Right cardiac atrium (tissue), 5 donors: ENCODE results near the gene TRABD. TPM values are rescaled to one million over a fixed set of nuclear protein-coding genes. Genes with fewer than 3 reads are reported as not detected.
"Not testable (repeated sequence)": the region's sequence is repeated elsewhere in the genome, so short reads cannot be mapped to it uniquely, and the experiment has no call there.

ENCODE experiments used
- ATAC-seq, 2 donors: fragments of 200-7000 bp; cut with Tn5 transposase; one replicate each; pipeline versions ENCODE4 v1.8.0 to v1.9.1; 2020; ENCODE audit warnings: moderate library complexity in 2 of 2, mild to moderate bottlenecking in 1 of 2
- DNase-seq, 3 donors: peaks; one replicate each; pipeline ENCODE4 v3.0.0-alpha.2; 2020
- H3K27ac ChIP-seq: one replicate; pipeline ENCODE4 v1.5.1; 2013; ENCODE audit warnings: mild to moderate bottlenecking, low read length, control low read depth, moderate library complexity
- H3K27me3 ChIP-seq: one replicate; pipeline ENCODE4 v1.6.1; 2013; ENCODE audit not compliant: control insufficient read depth, insufficient read depth
- H3K4me1 ChIP-seq: one replicate; pipeline ENCODE4 v1.6.1; 2013; ENCODE audit warnings: low read length; ENCODE audit not compliant: control insufficient read depth, insufficient read depth
- H3K4me3 ChIP-seq: one replicate; pipeline ENCODE4 v1.5.1; 2013; ENCODE audit warnings: low read length, control low read depth
- H3K9me3 ChIP-seq: one replicate; pipeline ENCODE4 v1.6.1; 2013; ENCODE audit warnings: low read length; ENCODE audit not compliant: control insufficient read depth
- WGBS: extraction: QIAGEN DNeasy Blood & Tissue Kit; methylation state at CpG from one replicate; pipeline ENCODE4 v1.1.7; 2013; 5-methylcytosine and 5-hydroxymethylcytosine counted together
- intact Hi-C, 4 donors: fragments of 100-400 bp; cut with DNase I; formaldehyde crosslinking; loops; one replicate each; pipeline versions ENCODE4 v1.11.0 to v1.14.0; 2022 to 2023
- polyA plus RNA-seq: library from polyadenylated mRNA; stranded (reverse); fragments of 200-250 nt; gene quantifications from one replicate; pipeline ENCODE4 v1.2.3, GENCODE V29; 2013
- total RNA-seq, 4 donors: library from RNA; stranded (reverse); fragmentation: NEBNext Ultra II Directional; extraction: Animal tissue kit (Norgen Biotek cat#: 25700); gene quantifications; one replicate each; pipeline ENCODE4 v1.2.1, GENCODE V29; 2021
- donor health status: healthy with polysubstance abuse.
- donor health status: DM: no; HTN: yes; CAD: no.
- donor health status: DM: no; HTN: no; CAD: no.
- donor health status: DM: no; HTN: yes; CAD: no; lungs with severe emphysema.
- donor health status: DM: yes; HTN: yes; CAD: no.

Gene TRABD
- total and polyA plus RNA-seq, 5 donors = 16.7 to 25.5 (median 21.6) TPM

DNA sequence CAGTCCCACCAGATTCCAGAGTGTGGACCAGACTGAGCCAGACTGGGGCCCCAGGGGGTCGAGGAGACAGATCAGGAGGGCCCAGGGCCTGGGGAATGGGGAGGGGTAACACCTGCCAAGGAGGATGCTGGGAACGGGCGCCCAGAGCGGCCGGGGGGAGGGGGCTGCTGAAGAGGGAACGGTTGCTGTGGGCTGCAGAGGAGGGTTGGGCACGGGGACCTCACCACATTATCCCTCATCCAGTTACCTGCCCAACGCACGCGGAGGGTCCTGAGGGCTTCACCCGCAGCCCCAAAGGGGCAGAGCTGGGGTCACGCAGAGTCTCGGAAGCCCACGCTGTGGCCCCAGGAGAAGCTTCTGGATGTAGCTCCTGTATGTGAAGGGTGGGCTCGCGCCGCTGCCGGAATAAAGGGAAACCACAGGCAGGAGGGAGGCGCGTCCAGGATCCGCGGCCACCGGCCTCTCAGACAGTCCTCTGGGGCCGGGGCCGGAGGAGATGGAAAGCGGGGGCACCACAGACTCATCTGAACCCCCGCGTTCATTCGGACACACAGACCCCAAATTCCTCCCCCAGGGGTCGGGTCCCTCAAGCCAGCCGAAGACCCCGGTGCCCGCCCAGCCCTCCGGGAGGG lies 14.2 kb downstream of the TRABD start:
- no peaks in the 10 kb centered on the region for H3K27me3 ChIP-seq
- DNase-seq (peak in 1 of 3 donors; percentile 71), ATAC-seq (peak; percentile 2 to 3)
- intact Hi-C loops = no loop called here
- WGBS = 8% methylated on average over 34 of the region's 34 CpGs
- peaks cover 2% of the 10 kb centered on the region for H3K4me1 ChIP-seq
- no peaks in the 10 kb centered on the region for H3K9me3 ChIP-seq
- H3K4me3 ChIP-seq = peak overlapping the region; percentile 92
- no peak overlapping the region for H3K27ac ChIP-seq

DNA sequence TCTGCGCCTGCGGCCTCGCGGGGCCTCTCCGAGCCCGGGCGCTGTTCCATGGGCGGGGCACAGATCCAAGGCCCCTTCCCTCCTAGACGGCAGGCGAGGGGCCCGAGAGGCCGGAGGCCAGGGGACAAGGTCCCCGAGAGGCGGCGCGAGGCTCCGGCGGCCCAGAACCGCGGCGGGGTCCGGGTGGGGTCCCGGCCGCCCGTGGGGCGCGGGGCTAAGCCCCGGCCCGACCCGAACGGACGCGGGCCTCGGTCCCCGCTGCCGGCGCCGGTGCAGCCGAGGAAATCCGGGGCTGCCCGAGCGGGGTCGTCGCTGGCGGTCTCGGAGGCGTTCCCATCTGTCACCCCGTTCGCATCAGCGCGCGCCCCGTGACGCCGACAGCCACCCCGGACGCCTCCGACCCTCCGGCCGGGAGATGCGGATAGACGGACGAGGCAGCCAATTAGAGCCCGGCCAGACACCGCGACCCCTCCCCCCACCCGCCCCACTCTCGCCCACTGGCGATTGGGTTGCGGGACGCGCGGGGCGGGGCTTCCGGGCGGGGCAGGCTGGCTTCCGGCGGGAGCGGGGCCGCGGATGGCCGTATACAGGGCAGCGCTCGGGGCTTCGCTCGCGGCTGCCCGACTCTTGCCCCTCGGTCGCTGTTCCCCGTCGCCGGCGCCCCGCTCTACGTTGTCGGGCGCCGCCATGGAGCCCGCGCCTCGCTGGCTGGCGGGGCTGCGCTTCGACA lies 14.9 kb downstream of the TRABD start, which contains the start of gene SELENOO:
Gene SELENOO, plus strand, starts transcription at position 551 of the 730 bp plus-strand sequence. Its CDS starts 26 bp downstream, at position 577.
- Histone ChIP-seq H3K27ac (peak within 1 kb of the TSS; percentile 76), H3K4me3 (peak within 1 kb of the TSS; percentile 92), H3K27me3 (no peaks in the 10 kb centered on the region), H3K4me1 (peaks cover 2% of the 10 kb centered on the region), H3K9me3 (no peaks in the 10 kb centered on the region)
- WGBS = under 1% methylated on average over 100 of the region's 105 CpGs
- intact Hi-C loops = no loop called here
- DNase-seq = peak; percentile 93 to 97 (median 97)
- peak; percentile 88 to 89 for ATAC-seq

DNA sequence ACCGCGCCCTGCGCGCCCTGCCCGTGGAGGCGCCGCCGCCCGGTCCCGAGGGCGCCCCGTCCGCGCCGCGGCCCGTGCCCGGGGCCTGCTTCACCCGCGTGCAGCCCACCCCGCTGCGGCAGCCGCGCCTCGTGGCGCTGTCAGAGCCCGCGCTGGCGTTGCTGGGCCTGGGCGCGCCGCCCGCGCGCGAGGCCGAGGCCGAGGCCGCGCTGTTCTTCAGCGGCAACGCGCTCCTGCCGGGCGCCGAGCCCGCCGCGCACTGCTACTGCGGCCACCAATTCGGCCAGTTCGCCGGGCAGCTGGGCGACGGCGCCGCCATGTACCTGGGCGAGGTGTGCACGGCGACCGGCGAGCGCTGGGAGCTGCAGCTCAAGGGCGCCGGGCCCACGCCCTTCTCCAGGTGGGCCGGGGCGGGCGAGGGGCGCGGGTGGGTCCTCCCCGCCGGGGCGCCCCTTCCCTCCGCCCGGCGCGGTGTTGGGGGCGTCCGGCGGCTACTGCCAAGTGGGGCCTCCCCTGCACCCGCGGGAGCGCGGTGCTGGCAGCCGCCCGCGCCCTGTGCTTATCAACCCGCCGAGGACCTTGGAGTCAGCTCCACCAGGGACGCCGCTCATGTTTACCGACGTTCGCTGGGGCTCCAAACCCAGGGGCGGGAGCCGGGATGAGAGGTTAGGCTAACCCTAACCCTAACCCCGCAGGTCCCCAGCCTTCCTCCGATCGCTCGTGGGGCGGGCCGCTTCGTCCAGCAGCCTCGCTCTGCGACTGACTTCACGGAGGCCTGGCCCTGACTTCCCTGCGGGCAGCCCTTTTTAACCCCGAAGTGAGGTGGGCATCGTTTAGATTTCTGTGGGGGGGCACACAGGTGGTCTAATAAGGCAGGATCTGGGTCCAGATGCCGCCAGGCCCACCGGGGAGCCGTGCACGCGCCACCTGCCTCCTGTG lies 15.7 kb downstream of the TRABD start:
- intact Hi-C loops = no loop called here
- Histone ChIP-seq H3K27me3 (no peaks in the 10 kb centered on the region), H3K4me1 (peaks cover 2% of the 10 kb centered on the region), H3K9me3 (no peaks in the 10 kb centered on the region), H3K27ac (peak overlapping the region; percentile 76), H3K4me3 (peak overlapping the region; percentile 92)
- WGBS = 2% methylated on average over 115 of the region's 115 CpGs
- ATAC-seq (peak; percentile 3 to 6), DNase-seq (peak in 2 of 3 donors; percentile 69 to 76)

DNA sequence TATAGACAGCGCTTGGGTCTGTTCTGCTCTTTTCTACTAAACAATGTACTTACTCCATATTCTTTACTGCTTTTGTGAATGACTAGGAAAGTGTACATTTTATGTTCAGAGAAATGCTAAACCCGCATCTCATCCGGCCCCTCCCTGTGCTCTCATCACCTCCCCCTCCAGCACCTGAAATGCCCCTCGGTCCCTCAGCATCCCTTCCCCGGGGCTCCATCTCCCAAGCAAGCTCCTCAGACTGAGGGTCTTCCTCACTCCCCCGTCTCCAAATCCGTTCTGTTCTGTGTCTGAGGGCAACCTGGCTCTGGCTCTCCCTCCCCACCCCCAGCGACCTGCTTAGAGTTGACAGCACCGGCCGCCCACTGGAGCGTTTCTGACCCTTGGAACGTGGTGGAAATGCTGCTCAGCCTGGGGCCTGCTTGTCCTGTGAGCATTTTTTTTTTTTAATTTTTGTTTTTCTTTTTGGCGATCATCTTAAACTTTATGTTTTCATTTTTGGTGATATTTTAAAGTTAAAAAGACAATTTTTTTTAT lies 16.5 kb downstream of the TRABD start:
- H3K27ac ChIP-seq = no peak overlapping the region
- peak overlapping the region; percentile 92 for H3K4me3 ChIP-seq
- DNase-seq (peak in 2 of 3 donors; percentile 40 to 50), ATAC-seq (no peak)
- intact Hi-C loops = no loop called here
- 67% methylated on average over 13 of the region's 13 CpGs for WGBS
- H3K9me3 ChIP-seq = no peaks in the 10 kb centered on the region
- peaks cover 2% of the 10 kb centered on the region for H3K4me1 ChIP-seq
- H3K27me3 ChIP-seq = no peaks in the 10 kb centered on the region

DNA sequence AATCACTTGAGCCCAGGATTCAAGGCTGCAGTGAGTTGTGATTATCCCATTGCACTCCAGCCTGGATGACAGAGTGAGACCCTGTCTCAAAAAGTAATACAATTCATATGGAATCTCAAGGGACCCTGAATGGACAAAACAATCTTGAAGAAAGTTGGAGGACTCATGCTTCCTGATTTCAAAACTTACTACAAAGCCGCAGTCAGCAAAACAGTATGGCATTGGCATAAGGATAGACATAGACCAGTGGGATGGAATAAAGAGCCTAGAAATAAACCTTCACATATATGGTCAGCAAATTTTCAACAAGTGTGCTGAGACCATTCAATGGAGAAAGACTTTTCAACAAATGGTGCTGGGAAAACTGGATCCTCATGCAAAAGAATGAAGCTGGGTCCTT lies 17.6 kb downstream of the TRABD start:
- no peaks in the 10 kb centered on the region for H3K27me3 ChIP-seq
- ATAC-seq (no peak), DNase-seq (no peak)
- H3K9me3 ChIP-seq = no peaks in the 10 kb centered on the region
- intact Hi-C loops = no loop called here
- H3K27ac ChIP-seq = no peak overlapping the region
- peaks cover 2% of the 10 kb centered on the region for H3K4me1 ChIP-seq
- 100% methylated on average over 1 of the region's 1 CpG for WGBS
- no peak overlapping the region for H3K4me3 ChIP-seq

DNA sequence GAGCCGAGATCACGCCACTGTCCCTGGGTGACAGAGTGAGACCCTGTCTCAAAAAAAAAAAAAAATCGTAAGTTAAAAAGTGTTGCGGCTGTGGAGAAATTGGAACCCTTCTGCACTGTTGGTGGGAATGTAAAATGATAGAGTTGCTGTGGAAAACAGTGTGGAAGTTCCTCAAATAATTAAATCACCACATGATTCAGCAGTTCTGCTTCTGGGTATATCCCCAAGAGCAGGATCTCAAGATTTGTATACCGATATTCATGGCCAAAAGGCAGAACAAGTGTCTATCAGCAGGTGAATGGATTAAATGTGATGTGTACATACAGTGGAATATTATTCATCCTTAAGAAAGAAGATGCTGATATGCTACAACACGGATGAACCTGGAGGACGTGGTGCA lies 18.9 kb downstream of the TRABD start:
- no peaks in the 10 kb centered on the region for H3K27me3 ChIP-seq
- intact Hi-C loops = no loop called here
- no peak overlapping the region for H3K4me3 ChIP-seq
- peaks cover 2% of the 10 kb centered on the region for H3K4me1 ChIP-seq
- H3K9me3 ChIP-seq = no peaks in the 10 kb centered on the region
- 90% methylated on average over 7 of the region's 7 CpGs for WGBS
- no peak overlapping the region for H3K27ac ChIP-seq
- no peak for DNase-seq
- ATAC-seq = no peak

DNA sequence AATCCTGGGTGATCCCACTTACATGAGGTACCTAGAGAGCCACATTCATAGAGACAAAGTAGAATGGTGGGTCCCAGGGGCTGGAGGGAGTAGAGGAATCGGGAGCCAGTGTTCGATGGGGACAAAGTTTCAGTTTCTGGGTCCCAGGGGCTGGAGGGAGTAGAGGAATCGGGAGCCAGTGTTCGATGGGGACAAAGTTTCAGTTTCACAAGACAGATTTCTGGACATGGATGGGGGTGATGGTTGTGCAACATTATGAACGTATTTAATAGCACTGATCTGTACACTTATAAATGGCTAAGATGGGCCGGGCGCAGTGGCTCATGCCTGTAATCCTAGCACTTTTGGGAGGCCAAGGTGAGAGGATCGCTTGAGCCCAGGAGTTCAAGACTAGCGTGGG lies 19.3 kb downstream of the TRABD start:
- intact Hi-C loops = loop anchor here in 2 of 4 donors (5.0 kb wide), 1 partner anchor 58 kb away; no protein-coding TSS in a partner anchor
- WGBS = 86% methylated on average over 9 of the region's 9 CpGs
- peak in 1 of 3 donors; percentile 6 for DNase-seq
- not testable (repeated sequence) for H3K27ac ChIP-seq, H3K9me3 ChIP-seq, H3K4me3 ChIP-seq, H3K4me1 ChIP-seq, H3K27me3 ChIP-seq, ATAC-seq

DNA sequence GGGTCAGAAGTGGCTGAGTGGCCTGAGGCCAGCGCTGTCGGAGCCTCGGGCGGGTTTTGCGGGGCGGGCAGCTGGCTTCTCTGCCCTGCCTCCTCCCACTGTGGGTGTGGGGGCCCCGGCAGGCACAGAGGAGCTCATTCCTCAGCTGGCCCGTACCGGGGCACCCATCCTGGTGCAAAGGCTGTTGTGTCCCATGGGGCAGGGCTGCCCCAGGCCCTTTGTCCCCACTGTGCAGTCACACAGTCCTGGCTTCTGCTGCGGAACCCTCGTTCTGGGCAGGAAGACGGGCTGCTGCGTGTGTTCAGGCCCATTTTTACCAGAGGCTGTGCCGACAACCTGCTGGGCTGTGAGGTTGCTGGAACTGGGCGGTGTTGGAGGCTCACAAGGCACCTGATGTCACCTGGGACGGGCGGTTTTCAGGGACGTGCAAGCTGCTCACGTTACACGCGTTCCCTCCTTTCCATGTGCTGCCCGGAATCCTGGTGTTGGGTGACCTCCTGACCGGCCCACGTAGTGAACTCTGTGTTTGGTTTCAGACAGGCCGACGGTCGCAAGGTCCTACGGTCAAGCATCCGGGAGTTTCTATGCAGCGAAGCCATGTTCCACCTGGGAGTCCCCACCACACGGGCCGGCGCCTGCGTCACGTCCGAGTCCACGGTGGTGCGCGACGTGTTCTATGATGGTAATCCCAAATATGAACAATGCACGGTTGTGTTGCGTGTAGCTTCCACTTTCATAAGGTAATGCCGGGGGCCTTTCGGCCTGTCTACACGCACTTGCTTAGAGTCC lies 20.3 kb downstream of the TRABD start:
- WGBS = 87% methylated on average over 45 of the region's 45 CpGs
- H3K27ac ChIP-seq = peak overlapping the region; percentile 1
- DNase-seq = peak; percentile 18 to 61 (median 55)

DNA sequence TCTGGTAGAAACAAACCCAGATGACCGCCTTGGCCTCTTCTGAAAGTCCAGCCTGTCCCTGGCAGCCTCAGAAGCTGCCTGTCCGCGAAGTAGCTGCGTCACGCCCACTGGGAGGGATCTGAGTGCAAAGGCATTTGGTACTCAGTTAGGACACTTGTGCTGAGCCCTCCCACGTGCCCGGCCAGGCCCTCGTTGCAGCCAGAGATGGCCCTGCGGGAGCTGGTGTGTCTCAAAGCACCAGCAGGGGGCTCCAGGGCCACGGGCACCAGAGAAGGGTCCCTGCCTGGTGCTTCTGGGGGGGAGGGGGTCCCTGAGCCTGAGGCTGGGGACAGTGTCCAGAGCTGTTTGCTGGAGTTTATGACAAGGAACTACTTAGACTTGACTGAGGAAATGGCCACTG lies 20.9 kb downstream of the TRABD start:
- 23% methylated on average over 10 of the region's 10 CpGs for WGBS
- peaks cover 2% of the 10 kb centered on the region for H3K4me1 ChIP-seq
- peak overlapping the region; percentile 1 for H3K27ac ChIP-seq

More for the DNA sequence above, 20.3 kb downstream of the TRABD start:
- H3K9me3 ChIP-seq = no peaks in the 10 kb centered on the region
- intact Hi-C loops = loop anchor here in 3 of 4 donors (2.0 to 5.0 kb wide), 2 partner anchors 57 to 59 kb away; no protein-coding TSS in a partner anchor
- H3K4me3 ChIP-seq = no peak overlapping the region
- no peaks in the 10 kb centered on the region for H3K27me3 ChIP-seq
- ATAC-seq = no peak
- peaks cover 2% of the 10 kb centered on the region for H3K4me1 ChIP-seq

More for the DNA sequence above, 20.9 kb downstream of the TRABD start:
- intact Hi-C loops = loop anchor here in 3 of 4 donors (2.0 to 5.0 kb wide), 2 partner anchors 58 to 59 kb away; no protein-coding TSS in a partner anchor
- DNase-seq = peak; percentile 82 to 90 (median 89)
- no peak overlapping the region for H3K4me3 ChIP-seq
- no peaks in the 10 kb centered on the region for H3K27me3 ChIP-seq
- no peaks in the 10 kb centered on the region for H3K9me3 ChIP-seq
- ATAC-seq = peak; percentile 68 to 76
